H7 (cell line): ENCODE results near the gene WFDC10B. TPM values are rescaled to one million over a fixed set of nuclear protein-coding genes. Genes with fewer than 3 reads are reported as not detected.

Experiments
- total RNA-seq: library from RNA; depleted of rRNA; stranded (reverse); fragments of >200 nt; shearing (Covaris generic); gene quantifications from 2 replicates; pipeline ENCODE4 v1.2.3, GENCODE V29; 2014; rRNA removed

WFDC10B gene
- total RNA-seq, 1 experiment from 2014 or later = 0.52 TPM

Other genes with a start within 250 kb of the WFDC10B start
- gene WFDC2, start 235.3 kb downstream of the WFDC10B start, total RNA-seq = 10.0 and 16.5 TPM in 2 replicates
- not detected in 2 replicates for gene SPINT3, start 189.4 kb downstream of the WFDC10B start, total RNA-seq
- not detected in 2 replicates for gene WFDC6, start 165.5 kb downstream of the WFDC10B start, total RNA-seq
- gene EPPIN, start 157.6 kb downstream of the WFDC10B start, total RNA-seq = 0.03 TPM in 1 of 2 replicates, not detected in the other
- not detected in 2 replicates for gene WFDC8, start 125.7 kb downstream of the WFDC10B start, total RNA-seq
- 0.33 TPM in 1 of 2 replicates, not detected in the other for gene WFDC10A, start 75.3 kb downstream of the WFDC10B start, total RNA-seq
- gene WFDC9, start 73.7 kb downstream of the WFDC10B start, total RNA-seq = not detected in 2 replicates
- gene WFDC11, start 34.8 kb downstream of the WFDC10B start, total RNA-seq = not detected in 2 replicates
- not detected in 2 replicates for gene WFDC13, start 3.0 kb downstream of the WFDC10B start, total RNA-seq
- gene SPINT4, start 17.3 kb upstream of the WFDC10B start, total RNA-seq = not detected in 2 replicates
- gene WFDC3, start 86.9 kb upstream of the WFDC10B start, total RNA-seq = 0.59 TPM in 1 of 2 replicates, not detected in the other
- 21.4 and 24.2 TPM in 2 replicates for gene DNTTIP1, start 86.9 kb upstream of the WFDC10B start, total RNA-seq
- gene UBE2C, start 107.6 kb upstream of the WFDC10B start, total RNA-seq = 265 and 278 TPM in 2 replicates
- gene TNNC2, start 122.3 kb upstream of the WFDC10B start, total RNA-seq = 0.42 and 0.70 TPM in 2 replicates
- gene SNX21, start 128.8 kb upstream of the WFDC10B start, total RNA-seq = 22.5 and 22.7 TPM in 2 replicates
- gene ACOT8, start 152.4 kb upstream of the WFDC10B start, total RNA-seq = 57.1 and 59.7 TPM in 2 replicates
- 5.4 and 5.7 TPM in 2 replicates for gene ZSWIM3, start 152.6 kb upstream of the WFDC10B start, total RNA-seq
- 13.3 and 17.8 TPM in 2 replicates for gene ZSWIM1, start 176.2 kb upstream of the WFDC10B start, total RNA-seq
- gene SPATA25, start 182.6 kb upstream of the WFDC10B start, total RNA-seq = 0.41 and 5.1 TPM in 2 replicates
- 8.1 and 10.2 TPM in 2 replicates for gene NEURL2, start 186.2 kb upstream of the WFDC10B start, total RNA-seq
- gene CTSA, start 186.3 kb upstream of the WFDC10B start, total RNA-seq = 38.7 and 41.8 TPM in 2 replicates
- 87.3 and 104 TPM in 2 replicates for gene PLTP, start 207.1 kb upstream of the WFDC10B start, total RNA-seq
- gene PCIF1, start 229.7 kb upstream of the WFDC10B start, total RNA-seq = 22.8 and 28.4 TPM in 2 replicates